SKM-1 (cell line): ENCODE results near the gene IL13RA1.
"Not testable (repeated sequence)": the region's sequence is repeated elsewhere in the genome, so short reads cannot be mapped to it uniquely, and the experiment has no call there.

ENCODE experiments used
- DNase-seq: peaks from one replicate; lab custom pipeline; 2025; ENCODE audit not compliant: unreplicated experiment; lab: John Stamatoyannopoulos, UW

IL13RA1 gene

GRCh38 chrX:118772051-118772450 is 44.6 kb downstream of the IL13RA1 start:
- no peak for DNase-seq

GRCh38 chrX:118773782-118774181 is 46.4 kb downstream of the IL13RA1 start:
- DNase-seq, result no peak

- DNase-seq, result no peak
Observed at GRCh38 chrX:118779581-118779980, 52.2 kb downstream of the IL13RA1 start.

GRCh38 chrX:118780509-118780908 is 53.1 kb downstream of the IL13RA1 start:
- DNase-seq, result no peak

GRCh38 chrX:118780911-118781310 is 53.5 kb downstream of the IL13RA1 start:
- DNase-seq, result no peak

GRCh38 chrX:118795528-118796280 is 68.3 kb downstream of the IL13RA1 start:
- no peak for DNase-seq

- DNase-seq, result peak; percentile 36
Observed at GRCh38 chrX:118802857-118803256, 75.5 kb downstream of the IL13RA1 start.

GRCh38 chrX:118807151-118808017 is 80.0 kb downstream of the IL13RA1 start:
- DNase-seq, result peak; percentile 6

- DNase-seq, result not testable (repeated sequence)
Observed at GRCh38 chrX:118817257-118817656, 89.9 kb downstream of the IL13RA1 start.

- no peak for DNase-seq
Observed at GRCh38 chrX:118823263-118824172, 96.1 kb downstream of the IL13RA1 start, which contains the start of gene ZCCHC12. Gene ZCCHC12 (plus strand): TSS chrX:118823824. CDS start chrX:118825245, 1,421 bp downstream.

- DNase-seq, result no peak
Observed at GRCh38 chrX:118824173-118824730, 96.8 kb downstream of the IL13RA1 start.

GRCh38 chrX:118825227-118825626 is 97.8 kb downstream of the IL13RA1 start:
- no peak for DNase-seq

GRCh38 chrX:118839334-118839958 is 112.0 kb downstream of the IL13RA1 start:
- peak; percentile 3 for DNase-seq
